ENCODE measurements around the gene PRDM11. TPM values are rescaled to one million over a fixed set of nuclear protein-coding genes. Genes with fewer than 3 reads are reported as not detected.

PRDM11 gene
- total RNA-seq, 6 experiments from 2014 or later = 1.4 to 4.1 (median 3.8) TPM

DNA sequence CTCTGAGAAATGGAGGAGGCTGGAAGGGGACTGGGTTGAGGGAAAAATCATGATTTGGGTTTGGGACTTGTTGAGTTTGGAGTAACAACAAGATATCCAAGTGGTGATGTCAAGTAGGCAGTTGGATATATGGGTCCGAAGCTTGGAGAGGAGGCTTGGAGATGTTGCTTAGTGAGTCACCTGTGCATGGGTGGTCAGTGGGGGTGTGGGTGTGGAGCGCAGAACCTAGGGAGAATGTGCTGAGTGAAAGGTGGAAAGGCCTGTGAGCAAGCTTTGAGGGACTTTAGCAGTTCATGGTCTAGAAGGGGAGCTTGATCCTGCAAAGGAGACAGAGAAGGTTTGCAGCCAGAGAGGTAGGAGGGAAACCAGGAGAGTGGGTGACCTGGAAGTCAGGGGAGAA lies 38.2 kb downstream of the PRDM11 start:
- WGBS (ENCODE audit: insufficient coverage, low coverage, low lambda C conversion rate, missing lambda C conversion rate) = 100% methylated on average over 2 of the region's 2 CpGs
- no peaks in the 10 kb centered on the region for H3K9me3 ChIP-seq
- H3K4me1 ChIP-seq = peaks cover 0 to 6% (median 2%) of the 10 kb centered on the region in 4 donors
- TF ChIP-seq, protein P1, sequence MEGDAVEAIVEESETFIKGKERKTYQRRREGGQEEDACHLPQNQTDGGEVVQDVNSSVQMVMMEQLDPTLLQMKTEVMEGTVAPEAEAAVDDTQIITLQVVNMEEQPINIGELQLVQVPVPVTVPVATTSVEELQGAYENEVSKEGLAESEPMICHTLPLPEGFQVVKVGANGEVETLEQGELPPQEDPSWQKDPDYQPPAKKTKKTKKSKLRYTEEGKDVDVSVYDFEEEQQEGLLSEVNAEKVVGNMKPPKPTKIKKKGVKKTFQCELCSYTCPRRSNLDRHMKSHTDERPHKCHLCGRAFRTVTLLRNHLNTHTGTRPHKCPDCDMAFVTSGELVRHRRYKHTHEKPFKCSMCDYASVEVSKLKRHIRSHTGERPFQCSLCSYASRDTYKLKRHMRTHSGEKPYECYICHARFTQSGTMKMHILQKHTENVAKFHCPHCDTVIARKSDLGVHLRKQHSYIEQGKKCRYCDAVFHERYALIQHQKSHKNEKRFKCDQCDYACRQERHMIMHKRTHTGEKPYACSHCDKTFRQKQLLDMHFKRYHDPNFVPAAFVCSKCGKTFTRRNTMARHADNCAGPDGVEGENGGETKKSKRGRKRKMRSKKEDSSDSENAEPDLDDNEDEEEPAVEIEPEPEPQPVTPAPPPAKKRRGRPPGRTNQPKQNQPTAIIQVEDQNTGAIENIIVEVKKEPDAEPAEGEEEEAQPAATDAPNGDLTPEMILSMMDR (IDR thresholded peaks at IDR 0.05) = no peak
- TF ChIP-seq POLR2A (IDR thresholded peaks at IDR 0.05) = no peak
- no peak overlapping the region for H3K4me3 ChIP-seq
- intact Hi-C loops (cut with DNase I) = no loop called here
- no peaks in the 10 kb centered on the region for H3K36me3 ChIP-seq
- ATAC-seq (no peak), DNase-seq (no peak)
- no peak overlapping the region for H3K27ac ChIP-seq
- no peaks in the 10 kb centered on the region for H3K27me3 ChIP-seq

DNA sequence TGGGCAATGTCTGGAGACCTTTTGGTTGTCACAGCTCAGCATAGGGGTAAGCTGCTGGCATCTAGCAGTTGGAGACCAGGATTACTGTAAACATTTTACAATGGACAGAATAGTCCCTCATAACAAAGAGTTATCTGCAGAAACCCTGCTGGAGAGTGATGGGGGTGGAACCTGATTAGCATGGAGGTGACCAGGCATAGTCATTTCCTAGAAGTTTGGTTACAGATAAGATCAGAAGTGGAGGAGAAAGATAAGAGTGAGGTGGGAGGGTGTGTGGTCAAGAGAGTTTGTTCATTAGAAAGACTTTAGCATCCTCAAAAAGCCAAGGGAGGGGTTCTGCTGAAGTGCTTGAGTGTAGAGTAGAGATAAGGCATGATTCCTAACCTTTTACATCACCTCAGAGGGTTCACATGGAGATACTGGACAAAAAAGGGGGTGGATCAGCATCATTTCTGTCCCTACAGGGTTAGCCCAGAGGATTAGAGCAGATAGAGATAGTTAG lies 38.8 kb downstream of the PRDM11 start:
- no peak for ATAC-seq
- no peaks in the 10 kb centered on the region for H3K9me3 ChIP-seq
- no peak overlapping the region for H3K27ac ChIP-seq
- intact Hi-C loops (cut with DNase I) = no loop called here
- no peaks in the 10 kb centered on the region for H3K4me1 ChIP-seq
- no peak overlapping the region for H3K4me3 ChIP-seq
- no peak for DNase-seq
- H3K36me3 ChIP-seq = no peaks in the 10 kb centered on the region
- H3K27me3 ChIP-seq = no peaks in the 10 kb centered on the region
- TF ChIP-seq POLR2A (IDR thresholded peaks at IDR 0.05) = no peak
- TF ChIP-seq, protein P1 (IDR thresholded peaks at IDR 0.05) = no peak

DNA sequence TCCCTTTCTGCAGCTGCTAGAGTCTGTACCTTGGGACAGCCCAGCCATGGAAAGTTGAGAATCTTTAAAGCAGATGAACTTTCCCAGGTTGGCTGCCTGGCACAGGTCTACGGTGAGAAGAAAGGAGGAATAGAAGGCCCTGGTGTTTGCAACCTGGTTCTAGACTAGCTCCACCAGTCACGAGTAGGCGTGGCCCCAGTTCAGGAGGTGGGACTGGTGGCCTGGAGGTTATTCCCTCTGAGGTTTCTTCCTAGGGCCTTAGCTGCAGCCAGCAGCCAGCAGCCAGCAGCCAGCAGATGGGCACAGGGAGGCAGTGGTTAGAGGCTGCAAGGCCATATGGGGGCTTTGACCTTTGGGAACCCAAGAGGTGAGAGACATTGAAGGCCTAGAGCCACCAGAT lies 40.9 kb downstream of the PRDM11 start:
- Histone ChIP-seq H3K36me3 (no peaks in the 10 kb centered on the region), H3K4me1 (no peaks in the 10 kb centered on the region), H3K27me3 (no peaks in the 10 kb centered on the region), H3K9me3 (no peaks in the 10 kb centered on the region), H3K27ac (no peak overlapping the region), H3K4me3 (no peak overlapping the region)
- TF ChIP-seq, protein P1 (IDR thresholded peaks at IDR 0.05) = no peak
- no peak for TF ChIP-seq POLR2A (IDR thresholded peaks at IDR 0.05)
- 100% methylated on average over 1 of the region's 3 CpGs for WGBS (ENCODE audit: insufficient coverage, low coverage, low lambda C conversion rate, missing lambda C conversion rate)
- intact Hi-C loops (cut with DNase I) = no loop called here
- ATAC-seq (no peak), DNase-seq (no peak)

DNA sequence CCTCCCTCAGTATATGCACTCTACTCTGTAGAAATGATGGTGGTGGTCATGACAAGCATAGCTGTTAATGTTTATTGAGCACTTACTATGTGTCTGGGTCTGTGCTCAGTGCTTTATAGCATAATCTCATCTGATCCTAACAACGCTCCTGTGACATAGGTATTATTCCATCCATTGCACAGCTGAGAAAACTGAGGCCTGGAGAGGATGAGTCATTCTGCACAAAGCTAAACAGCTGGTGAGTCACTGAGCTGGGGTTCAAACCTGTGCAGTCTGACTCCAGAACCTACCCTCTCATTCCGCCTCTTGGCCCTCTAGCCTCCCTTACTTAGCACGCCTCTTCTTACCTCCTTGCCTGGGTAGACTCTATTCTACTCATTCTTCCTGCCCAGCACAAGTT lies 41.7 kb downstream of the PRDM11 start:
- Histone ChIP-seq H3K36me3 (no peaks in the 10 kb centered on the region), H3K4me3 (no peak overlapping the region), H3K27ac (no peak overlapping the region), H3K9me3 (no peaks in the 10 kb centered on the region), H3K27me3 (no peaks in the 10 kb centered on the region), H3K4me1 (no peaks in the 10 kb centered on the region)
- ATAC-seq (no peak), DNase-seq (no peak)
- intact Hi-C loops (cut with DNase I) = no loop called here
- TF ChIP-seq, protein P1 (IDR thresholded peaks at IDR 0.05) = no peak
- no peak for TF ChIP-seq POLR2A (IDR thresholded peaks at IDR 0.05)
- 100% methylated on average over 3 of the region's 3 CpGs for WGBS (ENCODE audit: insufficient coverage, low coverage, low lambda C conversion rate, missing lambda C conversion rate)

DNA sequence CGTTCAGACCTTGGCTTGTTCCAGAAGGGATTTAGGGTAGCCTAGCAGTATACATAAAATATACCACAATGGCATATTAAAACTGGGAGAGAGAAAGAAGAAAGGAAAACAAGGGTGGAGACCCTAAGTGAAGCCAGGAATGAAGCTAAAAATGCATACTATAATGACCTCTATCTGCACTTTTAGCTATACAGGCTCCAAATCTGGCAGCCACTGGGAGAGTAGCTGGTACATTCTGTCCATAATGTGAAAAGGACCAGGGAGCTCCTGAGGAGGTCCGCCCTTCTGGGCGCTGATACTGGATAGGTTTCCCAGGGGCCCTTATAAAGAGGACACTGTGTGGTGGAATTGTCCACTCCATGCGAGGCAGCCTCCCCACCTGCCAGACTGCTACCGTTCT lies 42.8 kb downstream of the PRDM11 start:
- TF ChIP-seq, protein P1 (IDR thresholded peaks at IDR 0.05) = no peak
- TF ChIP-seq POLR2A (IDR thresholded peaks at IDR 0.05) = no peak
- Histone ChIP-seq H3K36me3 (no peaks in the 10 kb centered on the region), H3K4me3 (no peak overlapping the region), H3K9me3 (no peaks in the 10 kb centered on the region), H3K27ac (no peak overlapping the region), H3K4me1 (no peaks in the 10 kb centered on the region), H3K27me3 (no peaks in the 10 kb centered on the region)
- intact Hi-C loops (cut with DNase I) = no loop called here
- DNase-seq (no peak), ATAC-seq (no peak)
- 60% methylated on average over 1 of the region's 5 CpGs for WGBS (ENCODE audit: insufficient coverage, low coverage, low lambda C conversion rate, missing lambda C conversion rate)

All from right lobe of liver (tissue), 6 donors.